ENCODE measurements around the gene GNRHR. TPM values are rescaled to one million over a fixed set of nuclear protein-coding genes. Genes with fewer than 3 reads are reported as not detected.

The GNRHR gene
- total RNA-seq, 1 donor = under 0.01 TPM

- TF ChIP-seq CTCF (IDR thresholded peaks at IDR 0.05; ENCODE audit: insufficient read depth, low read depth, low read length) = no peak
- no peak for DNase-seq (ENCODE audit: low read depth)
- no peak overlapping the region for H3K4me3 ChIP-seq (ENCODE audit: low read depth, low read length)
Measured at GRCh38 chr4:67696061-67696460, 58.1 kb downstream of the GNRHR start.

- DNase-seq (ENCODE audit: low read depth) = peak; percentile 42
- TF ChIP-seq CTCF (IDR thresholded peaks at IDR 0.05; ENCODE audit: insufficient read depth, low read depth, low read length) = no peak
- no peak overlapping the region for H3K4me3 ChIP-seq (ENCODE audit: low read depth, low read length)
Measured at GRCh38 chr4:67694662-67695061, 59.5 kb downstream of the GNRHR start.

- DNase-seq (ENCODE audit: low read depth) = no peak
- no peak overlapping the region for H3K4me3 ChIP-seq (ENCODE audit: low read depth, low read length)
- no peak for TF ChIP-seq CTCF (IDR thresholded peaks at IDR 0.05; ENCODE audit: insufficient read depth, low read depth, low read length)
Measured at GRCh38 chr4:67691328-67691727, 62.9 kb downstream of the GNRHR start.

Small RNA genes lying within 50 kb of the gene (small RNA-seq; reads per million reads assigned to genes)
- gene RF00091 = not detected

Other genes starting within 250 kb of the GNRHR start
- gene CENPC, start 208.9 kb downstream of the GNRHR start, total RNA-seq = 17.4 and 18.1 TPM in 2 replicates
- gene STAP1, start 195.7 kb downstream of the GNRHR start, total RNA-seq = not detected in 2 replicates
- 88.1 and 90.8 TPM in 2 replicates for gene UBA6, start 53.2 kb downstream of the GNRHR start, total RNA-seq
- gene TMPRSS11D, start 129.6 kb upstream of the GNRHR start, total RNA-seq = not detected in 2 replicates
- gene TMPRSS11A, start 209.1 kb upstream of the GNRHR start, total RNA-seq = not detected in 2 replicates